Sigmoid colon (tissue), 4 donors: ENCODE data around the gene MTURN.

Experiments used
- CTCF ChIP-seq, 4 experiments: fragments of 450-650 bp in 3 of 4; fragments of 200-600 bp in 1 of 4; IDR thresholded peaks; one replicate each; pipeline ENCODE4 v1.5.1; 2016 to 2019; ENCODE audit warnings: antibody characterized with exemption in 4 of 4, mild to moderate bottlenecking in 3 of 4, moderate library complexity in 2 of 4
- POLR2A ChIP-seq, 2 donors: fragments of 450-650 bp; IDR thresholded peaks; one replicate each; pipeline ENCODE4 v1.6.1; 2016; ENCODE audit warnings: antibody characterized with exemption in 2 of 2, mild to moderate bottlenecking in 2 of 2, moderate library complexity in 2 of 2
- POLR2AphosphoS5 ChIP-seq, 4 donors: sonication (generic); formaldehyde crosslinking; IDR thresholded peaks; one replicate each; pipeline ENCODE4 v1.6.1; 2017; ENCODE audit warnings: antibody characterized with exemption in 4 of 4

DNA sequence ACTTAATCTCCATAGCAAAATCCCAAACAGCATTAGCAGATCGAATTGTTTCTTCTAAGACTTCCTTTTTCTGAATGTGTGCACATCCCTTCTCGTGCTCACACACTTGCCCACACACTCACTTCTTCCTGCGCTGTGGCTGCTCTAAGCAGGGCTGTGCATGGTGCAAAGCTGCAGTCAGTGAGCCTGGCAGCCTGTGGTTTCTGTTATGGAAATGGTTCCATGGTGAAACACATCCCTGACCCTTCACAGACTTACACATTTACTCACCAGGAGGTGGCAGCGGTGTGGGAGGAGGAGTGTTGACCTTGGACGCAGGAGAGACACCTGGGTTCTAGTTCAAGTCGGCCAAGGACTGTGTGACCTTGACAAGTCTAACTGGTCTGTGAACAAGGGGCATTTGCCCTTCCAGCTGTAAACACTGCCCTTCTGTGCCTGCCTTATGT, 24.9 kb downstream of the MTURN start:
- TF ChIP-seq CTCF (IDR thresholded peaks at IDR 0.05) (no peak), POLR2A (IDR thresholded peaks at IDR 0.05) (no peak), POLR2AphosphoS5 (IDR thresholded peaks at IDR 0.05) (no peak)
